Raji (cell line): ENCODE results near the gene MALRD1.

Source experiments
- POLR2A ChIP-seq: IDR thresholded peaks from 2 replicates; pipeline ENCODE4 v1.6.1; 2011; ENCODE audit warnings: low read depth, low read length, control low read depth; ENCODE audit not compliant: insufficient read depth

The MALRD1 gene

DNA sequence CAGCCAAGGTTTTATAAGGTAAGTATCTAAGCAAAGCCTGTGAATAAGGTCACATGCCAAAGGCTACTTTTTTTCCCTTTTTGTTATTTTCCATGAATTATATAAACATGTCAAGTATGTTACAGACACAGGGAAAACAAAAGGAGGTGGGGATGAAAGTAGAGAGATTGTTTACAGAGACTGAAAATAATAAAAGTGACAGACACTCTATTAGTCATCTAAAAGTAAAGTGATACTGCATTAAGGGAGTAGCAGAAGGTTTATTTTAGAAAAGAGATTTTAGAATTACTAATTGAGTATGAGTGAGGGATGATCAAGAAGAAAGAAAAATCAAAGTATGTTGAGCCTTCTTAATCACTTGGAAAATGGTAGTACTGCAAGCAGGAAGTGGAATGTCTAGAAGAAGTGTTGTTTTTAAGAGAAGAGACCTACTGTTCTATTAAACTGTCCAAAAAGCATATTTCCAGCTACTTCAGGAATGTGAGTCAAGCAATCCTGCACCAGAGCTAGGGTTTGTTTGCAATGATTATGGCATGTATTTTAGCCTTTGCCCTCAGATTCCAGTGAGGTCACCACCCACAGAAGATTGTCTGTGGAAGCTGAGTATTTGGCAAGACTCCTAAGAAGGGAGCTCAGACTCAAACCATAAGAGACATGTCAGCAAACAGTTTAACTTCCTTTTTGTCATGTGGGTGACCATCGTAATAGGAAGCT is 589.7 kb downstream of the MALRD1 start:
- TF ChIP-seq POLR2A: no peak

DNA sequence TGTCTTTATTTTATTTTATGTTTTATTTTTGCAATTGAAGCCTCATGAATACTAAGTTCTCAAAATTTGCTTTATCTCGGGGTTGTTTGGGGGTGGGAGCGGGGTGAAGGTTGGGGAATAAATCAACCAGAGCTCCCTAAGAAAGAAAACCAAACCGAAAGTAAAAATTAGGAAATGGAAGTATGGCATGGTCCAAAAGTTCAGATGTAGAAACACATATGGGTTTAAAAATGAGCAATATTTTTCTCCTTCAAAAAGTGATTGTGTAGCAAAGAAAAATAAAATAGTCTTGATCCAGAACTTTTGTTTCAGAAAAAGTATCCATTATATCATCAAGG is 590.3 kb downstream of the MALRD1 start:
- TF ChIP-seq POLR2A: no peak

DNA sequence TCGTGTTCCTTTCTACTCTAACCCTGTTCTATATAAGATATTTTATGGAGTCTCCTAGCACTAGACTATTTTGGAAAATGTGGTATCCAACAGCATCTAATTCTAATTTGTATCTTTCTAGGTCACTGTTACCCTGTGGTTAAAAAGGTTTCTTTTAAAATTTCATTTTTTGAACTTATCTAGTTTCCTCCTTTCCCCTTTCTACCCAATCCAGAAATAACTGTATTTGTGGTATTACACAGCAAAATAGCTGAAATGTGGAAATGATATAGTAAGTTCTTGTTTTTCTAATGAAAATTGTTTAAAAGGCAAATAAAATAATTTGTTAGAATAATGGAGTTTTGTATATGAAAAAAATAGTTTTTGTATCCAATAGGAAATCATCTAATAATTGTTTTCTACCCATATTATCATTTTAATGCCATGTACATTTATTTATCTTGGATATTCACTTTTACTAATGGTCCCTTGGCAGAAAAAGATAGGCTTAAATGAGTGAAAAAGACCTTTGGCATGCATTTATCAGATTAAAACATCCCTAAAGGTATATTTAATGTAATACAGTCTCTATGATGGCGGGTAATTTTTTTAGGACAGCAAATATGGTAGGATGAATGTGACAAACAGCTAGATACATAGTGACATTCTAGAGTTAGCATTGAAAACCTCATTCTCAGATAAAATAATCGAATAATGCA is 592.1 kb downstream of the MALRD1 start:
- TF ChIP-seq POLR2A: no peak

DNA sequence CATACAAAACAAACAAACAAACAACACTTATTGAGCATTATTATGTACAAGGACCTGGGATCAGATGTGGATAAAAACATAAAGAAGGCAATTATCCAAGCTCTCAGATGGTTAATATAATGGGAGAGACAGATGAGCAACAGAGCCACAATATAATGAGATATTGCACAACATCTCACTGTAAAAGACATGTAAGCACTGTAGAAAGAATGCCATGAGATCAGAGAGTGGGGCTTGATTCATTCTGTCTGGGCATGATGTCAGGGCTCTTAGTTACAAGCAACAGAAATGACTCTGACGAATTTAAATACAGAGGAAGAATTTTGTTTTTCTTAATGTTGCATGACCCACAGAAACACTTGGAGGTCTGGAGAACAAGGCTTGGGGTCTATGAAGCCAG is 602.9 kb downstream of the MALRD1 start:
- TF ChIP-seq POLR2A: no peak

DNA sequence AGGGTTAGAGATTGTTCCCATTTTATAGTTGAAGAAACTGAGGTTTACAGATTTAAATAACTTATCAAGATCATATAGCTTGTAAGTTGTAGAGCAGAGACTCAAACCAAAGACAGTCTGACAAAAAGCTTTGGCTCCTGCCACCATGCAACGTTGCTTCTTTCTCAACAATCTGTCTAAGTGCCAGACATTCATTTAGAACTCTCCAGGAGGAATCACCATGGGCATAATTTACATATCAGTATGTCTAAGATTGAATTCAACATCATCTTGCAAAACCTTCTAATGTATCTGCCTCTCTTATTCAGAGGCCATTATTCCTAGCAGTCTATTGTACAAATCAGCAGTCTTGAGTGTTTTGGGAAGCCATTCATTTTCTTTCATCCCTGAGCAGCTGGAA is 604.1 kb downstream of the MALRD1 start:
- TF ChIP-seq POLR2A: no peak

DNA sequence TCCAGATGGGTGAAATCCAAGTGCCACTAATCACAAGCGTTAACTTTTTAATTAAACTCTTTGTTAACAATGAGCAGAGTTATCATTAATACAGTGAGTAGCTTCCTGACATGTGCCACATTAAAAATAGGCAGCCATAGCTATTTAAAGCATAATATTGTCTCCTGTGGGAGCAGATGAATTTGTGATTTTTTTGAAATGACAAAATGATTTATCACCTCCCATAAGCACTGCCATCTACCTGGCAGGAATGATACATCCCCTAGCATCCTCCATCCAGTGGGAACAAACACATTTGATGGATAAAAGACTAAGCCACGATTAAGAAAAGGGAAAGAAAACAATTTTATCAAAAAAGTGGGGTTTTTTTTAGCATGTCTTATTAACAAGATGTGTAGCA is 605.3 kb downstream of the MALRD1 start:
- no peak for TF ChIP-seq POLR2A

DNA sequence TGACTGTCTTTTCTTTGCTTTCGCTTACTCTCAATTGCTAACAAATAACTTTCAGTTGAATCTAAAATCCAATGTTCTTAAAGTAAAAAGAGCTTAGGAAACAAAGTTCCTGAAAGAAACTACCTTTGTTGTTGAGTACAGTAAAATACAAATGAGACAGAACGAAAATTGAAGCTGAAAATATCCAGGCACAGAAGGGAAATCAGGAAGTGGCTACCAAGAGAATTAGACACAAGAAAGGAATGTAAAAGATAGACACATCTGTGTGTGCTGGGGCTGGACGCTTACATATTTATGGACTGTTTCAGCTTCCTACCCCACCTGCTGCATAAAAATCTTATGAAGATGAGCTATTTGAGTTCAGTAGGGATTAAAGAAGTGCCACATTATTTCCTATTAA is 606.0 kb downstream of the MALRD1 start:
- no peak for TF ChIP-seq POLR2A

DNA sequence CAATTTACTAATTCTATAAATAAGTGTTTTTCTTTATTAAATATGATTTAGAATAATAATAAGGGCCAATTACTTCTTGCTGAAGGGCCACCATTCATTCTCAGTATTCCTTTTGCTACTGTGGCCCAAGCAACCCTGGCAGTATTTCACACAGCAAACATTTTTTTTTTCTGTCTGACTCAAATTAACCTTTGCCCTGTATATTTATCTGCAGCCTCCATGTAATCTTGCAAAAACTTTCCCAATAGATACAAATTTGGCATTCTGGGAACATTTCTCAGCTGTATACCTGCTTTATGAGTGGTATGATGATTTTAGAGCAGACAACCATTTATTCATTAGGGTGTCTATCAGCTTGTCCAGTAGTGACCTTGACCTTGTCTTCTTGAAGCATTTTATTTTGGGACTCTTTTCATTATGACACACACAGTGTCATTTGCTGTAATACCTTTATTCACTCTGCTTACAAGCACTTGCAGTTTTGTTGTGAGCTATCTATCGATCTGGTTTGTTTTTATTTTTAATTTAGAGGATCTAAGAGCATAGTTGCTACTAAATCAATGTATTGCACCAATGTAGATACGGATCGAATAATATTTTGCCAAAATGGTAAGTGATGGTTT is 607.9 kb downstream of the MALRD1 start:
- no peak for TF ChIP-seq POLR2A

DNA sequence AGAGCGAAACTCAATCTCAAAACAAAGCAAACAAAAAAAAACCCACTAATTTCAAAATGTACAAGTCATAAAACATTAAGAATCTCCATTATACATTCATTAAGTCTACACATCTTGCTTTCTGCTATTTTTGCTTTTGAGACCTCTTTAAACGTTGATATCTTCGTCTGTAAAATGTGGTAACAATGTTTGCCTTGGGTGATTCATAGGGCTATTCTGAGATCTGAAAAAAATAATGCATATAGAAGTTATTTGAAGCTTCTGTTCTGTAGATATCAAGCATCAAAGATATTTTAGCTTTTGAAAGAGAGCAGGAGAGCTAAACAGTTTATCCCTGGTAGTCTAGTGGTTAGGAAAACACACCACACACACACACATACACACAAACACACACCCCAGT is 609.5 kb downstream of the MALRD1 start:
- TF ChIP-seq POLR2A: no peak

DNA sequence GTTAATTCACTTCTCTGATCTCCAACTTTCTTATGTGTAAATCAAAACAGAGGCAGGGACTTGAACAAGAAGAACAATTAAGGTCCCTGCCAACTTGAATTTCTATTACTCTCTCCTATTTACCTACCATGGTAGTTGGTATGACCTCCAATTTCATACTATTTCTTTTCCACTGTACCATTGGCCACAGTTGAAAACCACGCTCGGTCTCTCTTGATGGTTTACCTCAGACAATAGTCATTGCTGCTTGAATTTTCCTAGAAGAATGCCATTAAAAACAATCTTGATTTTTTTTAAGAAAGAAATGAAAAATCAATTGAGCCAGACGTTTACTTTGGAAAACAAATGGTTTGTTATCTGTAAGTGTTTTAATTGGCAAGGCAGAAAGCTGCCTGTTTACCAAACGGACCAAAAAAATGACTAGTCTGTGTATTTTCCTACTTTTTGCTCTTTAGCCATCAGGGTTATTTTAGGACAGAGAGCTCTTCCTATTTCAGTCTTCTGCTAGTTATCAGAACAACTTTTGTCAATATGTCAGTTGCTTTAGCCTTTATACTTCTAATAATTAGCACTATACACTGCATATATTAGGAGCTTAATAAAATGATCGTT is 610.1 kb downstream of the MALRD1 start:
- no peak for TF ChIP-seq POLR2A

DNA sequence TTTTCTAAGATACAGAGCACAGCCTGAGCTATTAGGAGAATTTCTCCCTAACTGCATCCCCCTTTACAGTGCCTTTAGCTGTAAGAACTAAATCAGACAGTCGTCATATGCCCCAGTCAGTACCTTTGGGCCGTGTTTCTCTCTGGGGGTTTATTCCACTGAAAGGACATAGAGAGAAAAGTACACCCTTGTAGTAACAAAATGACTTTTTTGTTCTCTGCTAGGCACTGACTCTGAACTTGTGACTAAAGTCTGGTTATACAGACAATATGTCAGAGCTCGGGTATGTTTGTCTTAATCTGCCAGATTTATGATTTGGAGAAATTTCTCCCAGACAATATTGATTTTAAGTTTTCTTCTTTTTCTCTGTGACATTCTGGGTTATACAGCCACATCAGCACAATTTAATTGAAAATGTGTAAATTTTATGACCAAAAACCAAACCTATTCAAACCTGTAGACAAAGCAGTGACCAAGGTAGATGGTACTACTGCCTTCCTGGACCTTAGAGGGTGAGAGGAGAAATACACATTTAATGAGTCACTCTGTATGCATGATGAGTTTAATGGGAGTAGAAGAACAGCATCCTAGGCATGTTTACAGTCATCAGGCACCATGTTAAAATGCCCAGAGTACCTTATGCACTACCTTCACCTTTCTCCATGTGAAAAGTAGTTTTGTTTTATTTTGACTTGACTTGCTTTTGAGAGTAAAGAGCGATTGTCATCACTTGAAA is 611.5 kb downstream of the MALRD1 start:
- TF ChIP-seq POLR2A: no peak

DNA sequence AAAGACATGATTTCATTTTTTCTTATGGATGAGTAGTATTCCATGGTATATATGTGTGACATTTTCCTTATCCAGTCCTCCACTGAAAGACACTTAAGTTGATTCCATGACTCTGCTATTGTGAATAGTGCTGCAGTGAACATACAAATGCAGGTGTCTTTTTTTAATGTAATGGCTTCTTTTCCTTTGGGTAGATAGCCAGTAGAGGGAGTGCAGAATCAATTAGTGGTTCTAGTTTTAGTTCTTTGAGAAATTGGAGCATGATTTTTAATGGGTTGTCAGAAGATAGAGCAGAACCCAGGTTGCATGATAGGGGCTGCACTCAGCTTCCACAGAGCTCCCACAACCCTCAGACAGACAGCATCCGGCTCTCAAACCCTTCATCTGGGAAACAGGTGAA is 614.7 kb downstream of the MALRD1 start:
- TF ChIP-seq POLR2A: no peak

DNA sequence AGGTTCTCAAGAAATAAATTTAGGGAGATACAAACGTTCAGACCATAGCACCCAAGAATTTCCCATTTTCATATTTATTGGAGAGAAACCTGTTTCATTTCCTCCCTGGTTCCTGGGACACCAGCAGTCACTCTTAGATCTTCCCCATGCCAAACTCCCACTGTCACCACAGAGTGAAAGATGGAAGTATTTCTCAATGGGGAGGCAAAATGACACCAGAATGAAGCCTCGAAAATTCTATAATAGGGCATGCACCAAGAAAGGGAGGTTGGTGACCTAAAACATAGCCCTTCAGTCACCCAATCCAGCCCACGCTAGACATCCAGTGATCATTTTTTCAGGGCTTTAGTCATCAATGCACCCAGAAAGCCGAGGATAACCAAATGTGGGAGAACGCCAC is 619.5 kb downstream of the MALRD1 start:
- no peak for TF ChIP-seq POLR2A

DNA sequence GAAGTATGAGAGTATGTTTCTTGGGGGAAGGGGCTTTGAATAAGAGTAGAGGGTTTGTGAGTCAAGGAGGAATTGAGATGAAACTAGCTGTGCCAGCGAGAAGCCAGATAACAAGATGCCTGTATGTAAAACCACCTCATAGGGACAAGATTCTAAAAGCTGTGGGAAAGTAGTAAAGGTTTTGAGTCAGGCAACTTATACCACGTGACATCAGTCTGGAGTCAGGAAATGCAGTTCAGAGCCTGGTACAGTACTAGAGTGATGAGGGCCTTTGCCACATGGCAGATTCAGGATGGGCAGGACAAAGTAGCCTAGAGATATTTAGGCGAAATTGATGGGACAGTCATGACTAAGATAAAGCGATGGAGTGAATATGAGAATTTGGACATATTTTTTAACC is 627.5 kb downstream of the MALRD1 start:
- no peak for TF ChIP-seq POLR2A

DNA sequence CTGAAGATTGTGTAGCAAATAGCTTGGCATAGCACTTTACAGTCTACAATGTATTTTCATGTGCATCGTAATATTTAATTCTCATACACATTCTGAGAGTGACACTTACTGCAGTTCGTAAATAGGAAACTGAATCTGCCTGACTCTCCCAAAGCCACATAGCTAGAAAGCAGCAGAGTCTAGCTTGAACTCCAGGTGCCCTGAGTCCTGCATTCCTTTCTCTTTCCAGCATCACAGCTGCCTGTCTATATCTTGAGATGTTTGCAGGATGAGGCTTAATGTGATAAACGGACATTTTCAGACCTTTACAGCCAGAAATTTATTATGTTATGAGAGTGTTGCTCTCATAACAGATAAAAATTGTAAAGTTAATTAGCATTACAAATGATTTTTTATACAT is 634.8 kb downstream of the MALRD1 start:
- no peak for TF ChIP-seq POLR2A

DNA sequence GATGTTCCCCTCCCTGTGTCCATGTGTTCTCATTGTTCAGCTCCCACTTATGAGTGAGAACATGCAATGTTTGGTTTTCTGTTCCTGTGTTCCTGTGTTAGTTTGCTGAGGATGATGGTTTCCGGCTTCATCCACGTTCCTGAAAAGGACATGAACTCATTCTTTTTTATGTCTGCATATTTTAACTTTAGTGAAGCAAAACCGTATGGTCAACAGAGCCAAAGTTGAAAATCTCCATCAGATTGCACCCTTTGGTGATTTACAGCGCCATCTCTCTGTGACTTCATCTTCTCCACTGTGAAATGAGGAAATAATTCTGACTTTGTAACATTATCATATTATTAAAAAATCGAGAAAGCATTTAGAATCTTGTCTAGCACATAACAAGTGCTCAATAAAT is 635.4 kb downstream of the MALRD1 start:
- TF ChIP-seq POLR2A: no peak

DNA sequence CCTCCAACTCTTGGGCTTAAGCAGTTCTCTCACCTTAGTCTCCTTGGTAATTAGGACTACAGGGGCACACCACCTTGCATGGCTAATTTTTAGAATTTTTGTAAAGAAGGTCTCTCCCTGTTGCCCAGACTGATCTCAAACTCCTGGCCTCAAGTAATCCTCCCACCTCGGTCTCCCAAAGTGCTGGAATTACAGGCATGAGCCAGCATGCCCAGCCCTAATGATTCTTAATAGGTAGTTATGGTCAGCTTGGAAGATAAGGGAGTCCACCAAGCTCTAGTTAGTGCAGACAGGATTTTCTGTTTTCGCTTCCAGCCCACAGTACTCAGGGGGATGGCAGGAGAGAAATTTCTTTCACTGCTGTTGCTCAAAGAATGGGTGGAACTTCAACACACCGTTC is 639.7 kb downstream of the MALRD1 start:
- no peak for TF ChIP-seq POLR2A
